Measurements from ENCODE around the gene HES1.

HES1 gene

GRCh38 chr3:194098081-194098842, 37.7 kb upstream of the HES1 start:
- H3F3A ChIP-seq (ENCODE audit: insufficient read depth) = peaks cover 25% of the 10 kb centered on the region
- no peaks in the 10 kb centered on the region for H3K9me2 ChIP-seq (replicated peaks; ENCODE audit: insufficient read depth, low read length)
- no peaks in the 10 kb centered on the region for H3K36me3 ChIP-seq (ENCODE audit: low read length)
- H3K9me3 ChIP-seq (ENCODE audit: insufficient read depth, low read length) = no peaks in the 10 kb centered on the region
- no peak overlapping the region for H3K4me3 ChIP-seq (ENCODE audit: insufficient read depth, low read length, poor library complexity, severe bottlenecking)
- TF ChIP-seq CTCF (IDR thresholded peaks at IDR 0.05; ENCODE audit: insufficient read depth, low read length, poor library complexity, severe bottlenecking) (no peak), EZH2phosphoT487 (conservative IDR thresholded peaks at IDR 0.05; ENCODE audit: low read length) (no peak)
- no peak overlapping the region for H3K27ac ChIP-seq (ENCODE audit: low read depth, low read length)
- no peaks in the 10 kb centered on the region for H3K27me3 ChIP-seq (ENCODE audit: low read length)
- H4K20me1 ChIP-seq (ENCODE audit: low read depth, low read length) = no peaks in the 10 kb centered on the region
- H3K4me2 ChIP-seq (ENCODE audit: low read depth, low read length, poor library complexity, severe bottlenecking) = no peak overlapping the region
- no peak overlapping the region for H3K9ac ChIP-seq (ENCODE audit: low read length)
- no peaks in the 10 kb centered on the region for H3K79me2 ChIP-seq (ENCODE audit: insufficient read depth, low read length)
- H2AFZ ChIP-seq (ENCODE audit: low read depth, low read length, severe bottlenecking) = no peak overlapping the region

GRCh38 chr3:194098843-194099183, 37.1 kb upstream of the HES1 start:
- Histone ChIP-seq H3K9me2 (replicated peaks; ENCODE audit: insufficient read depth, low read length) (no peaks in the 10 kb centered on the region), H2AFZ (ENCODE audit: low read depth, low read length, severe bottlenecking) (no peak overlapping the region), H3K4me2 (ENCODE audit: low read depth, low read length, poor library complexity, severe bottlenecking) (no peak overlapping the region), H3K9me3 (ENCODE audit: insufficient read depth, low read length) (no peaks in the 10 kb centered on the region), H3F3A (ENCODE audit: insufficient read depth) (peaks cover 30% of the 10 kb centered on the region), H3K36me3 (ENCODE audit: low read length) (no peaks in the 10 kb centered on the region), H3K9ac (ENCODE audit: low read length) (no peak overlapping the region), H3K27me3 (ENCODE audit: low read length) (no peaks in the 10 kb centered on the region), H3K79me2 (ENCODE audit: insufficient read depth, low read length) (no peaks in the 10 kb centered on the region), H3K27ac (ENCODE audit: low read depth, low read length) (no peak overlapping the region), H3K4me3 (ENCODE audit: insufficient read depth, low read length, poor library complexity, severe bottlenecking) (no peak overlapping the region), H4K20me1 (ENCODE audit: low read depth, low read length) (no peaks in the 10 kb centered on the region)
- TF ChIP-seq EZH2phosphoT487 (conservative IDR thresholded peaks at IDR 0.05; ENCODE audit: low read length) = no peak

GRCh38 chr3:194099215-194099614, 36.7 kb upstream of the HES1 start:
- Histone ChIP-seq H3K9me3 (ENCODE audit: insufficient read depth, low read length) (no peaks in the 10 kb centered on the region), H3K27ac (ENCODE audit: low read depth, low read length) (no peak overlapping the region)
- TF ChIP-seq CTCF (IDR thresholded peaks at IDR 0.05; ENCODE audit: insufficient read depth, low read length, poor library complexity, severe bottlenecking) (no peak), EZH2phosphoT487 (conservative IDR thresholded peaks at IDR 0.05; ENCODE audit: low read length) (no peak)

GRCh38 chr3:194100856-194101390, 35.0 kb upstream of the HES1 start:
- H3K27me3 ChIP-seq (ENCODE audit: low read length) = no peaks in the 10 kb centered on the region
- H3K9me3 ChIP-seq (ENCODE audit: insufficient read depth, low read length) = no peaks in the 10 kb centered on the region
- H3K9ac ChIP-seq (ENCODE audit: low read length) = 0 out of 2 replicates have a peak overlapping the region, but pooled peaks have one; percentile 51
- H3F3A ChIP-seq (ENCODE audit: insufficient read depth) = peaks cover 46% of the 10 kb centered on the region
- H3K27ac ChIP-seq (ENCODE audit: low read depth, low read length) = peak overlapping the region; percentile 99
- H3K4me2 ChIP-seq (ENCODE audit: low read depth, low read length, poor library complexity, severe bottlenecking) = peak overlapping the region; percentile 98
- no peaks in the 10 kb centered on the region for H3K9me2 ChIP-seq (replicated peaks; ENCODE audit: insufficient read depth, low read length)
- no peak overlapping the region for H2AFZ ChIP-seq (ENCODE audit: low read depth, low read length, severe bottlenecking)
- H4K20me1 ChIP-seq (ENCODE audit: low read depth, low read length) = no peaks in the 10 kb centered on the region
- H3K36me3 ChIP-seq (ENCODE audit: low read length) = no peaks in the 10 kb centered on the region
- TF ChIP-seq CTCF (IDR thresholded peaks at IDR 0.05; ENCODE audit: insufficient read depth, low read length, poor library complexity, severe bottlenecking) (no peak), EZH2phosphoT487 (conservative IDR thresholded peaks at IDR 0.05; ENCODE audit: low read length) (no peak)
- H3K4me3 ChIP-seq (ENCODE audit: insufficient read depth, low read length, poor library complexity, severe bottlenecking) = no peak overlapping the region
- H3K79me2 ChIP-seq (ENCODE audit: insufficient read depth, low read length) = 0 out of 2 replicates have a peak, but pooled peaks cover 8% of the 10 kb centered on the region

More at GRCh38 chr3:194099215-194099614, 36.7 kb upstream of the HES1 start:
- no peaks in the 10 kb centered on the region for H4K20me1 ChIP-seq (ENCODE audit: low read depth, low read length)
- H3F3A ChIP-seq (ENCODE audit: insufficient read depth) = peaks cover 34% of the 10 kb centered on the region
- H3K4me2 ChIP-seq (ENCODE audit: low read depth, low read length, poor library complexity, severe bottlenecking) = no peak overlapping the region
- H3K36me3 ChIP-seq (ENCODE audit: low read length) = no peaks in the 10 kb centered on the region
- no peaks in the 10 kb centered on the region for H3K9me2 ChIP-seq (replicated peaks; ENCODE audit: insufficient read depth, low read length)
- no peak overlapping the region for H3K4me3 ChIP-seq (ENCODE audit: insufficient read depth, low read length, poor library complexity, severe bottlenecking)
- no peaks in the 10 kb centered on the region for H3K27me3 ChIP-seq (ENCODE audit: low read length)
- no peak overlapping the region for H2AFZ ChIP-seq (ENCODE audit: low read depth, low read length, severe bottlenecking)
- H3K9ac ChIP-seq (ENCODE audit: low read length) = no peak overlapping the region
- H3K79me2 ChIP-seq (ENCODE audit: insufficient read depth, low read length) = no peaks in the 10 kb centered on the region

All from SU-DHL-6 (cell line).